ENCODE results near the gene FAM9A.

- TF ChIP-seq CTCF (IDR thresholded peaks at IDR 0.05) (peak in 5 of 6 experiments; percentile 25 to 39 (median 36)), POLR2A (IDR thresholded peaks at IDR 0.05) (no peak)
These were observed 52.3 kb downstream of the FAM9A start for GRCh38 chrX:8748855-8749254.
